HepG2 (cell line): ENCODE measurements around the gene CNN3. TPM values are rescaled to one million over a fixed set of nuclear protein-coding genes. Genes with fewer than 3 reads are reported as not detected.

Source experiments
- CREB1 ChIP-seq, 2 experiments: fragments of 450-650 bp in 1 of 2; IDR thresholded peaks; 2 replicates each; pipeline ENCODE4 v1.6.1; 2016 to 2017; ENCODE audit warnings: control low read depth in 1 of 2, mild to moderate bottlenecking in 1 of 2, missing compliant biosample characterization in 1 of 2, missing genetic modification characterization in 1 of 2
- FOXM1 ChIP-seq: sonication (generic); formaldehyde crosslinking; IDR thresholded peaks from 2 replicates; pipeline ENCODE4 v1.5.0; 2020; ENCODE audit warnings: missing genetic modification reagents
- KAT7 ChIP-seq: IDR thresholded peaks from 2 replicates; pipeline ENCODE4 v1.6.1; 2018; ENCODE audit warnings: borderline replicate concordance, missing compliant biosample characterization
- SALL1 ChIP-seq: sonication (generic); formaldehyde crosslinking; IDR thresholded peaks from 2 replicates; pipeline ENCODE4 v1.8.0; 2022; ENCODE audit warnings: mild to moderate bottlenecking, missing genetic modification reagents
- SKI ChIP-seq: fragments of 450-650 bp; IDR thresholded peaks from one replicate; pipeline ENCODE4 v1.6.1; 2018; ENCODE audit warnings: mild to moderate bottlenecking; ENCODE audit not compliant: partially characterized antibody
- ZNF337 ChIP-seq: sonication (generic); formaldehyde crosslinking; IDR thresholded peaks from 2 replicates; pipeline ENCODE4 v1.5.1; 2020; ENCODE audit warnings: missing genetic modification reagents, low read depth, mild to moderate bottlenecking, borderline replicate concordance
- ZNF547 ChIP-seq: sonication (generic); formaldehyde crosslinking; IDR thresholded peaks from 2 replicates; pipeline ENCODE4 v1.5.1; 2020; ENCODE audit warnings: mild to moderate bottlenecking, missing genetic modification reagents
- ZNF775 ChIP-seq: sonication (generic); formaldehyde crosslinking; IDR thresholded peaks from 2 replicates; pipeline ENCODE4 v1.4.0; 2020; ENCODE audit warnings: missing genetic modification reagents, mild to moderate bottlenecking, moderate library complexity, borderline replicate concordance
- polyA plus RNA-seq, 8 experiments: library from polyadenylated mRNA; depleted of rRNA in 3 of 8; stranded (reverse) in 7 of 8; unstranded in 1 of 8; fragments of >200 nt; fragmentation: Illumina TruSeq in 4 of 8; extraction: Trizol in 4 of 8; gene quantifications; 2 replicates each; pipeline versions ENCODE4 v1.2.1 to v1.2.3, GENCODE V29; 2011 to 2016; ENCODE audit warnings: low read depth in 4 of 8, missing spikeins in 1 of 8, mixed read lengths in 1 of 8; ENCODE audit not compliant: insufficient read depth in 1 of 8
- total RNA-seq, 5 experiments: library from RNA; depleted of rRNA; stranded (reverse); fragments of >200 nt; fragmentation: Illumina TruSeq; extraction: Trizol; gene quantifications; 2 replicates each; pipeline ENCODE4 v1.2.3, GENCODE V29; 2016; ENCODE audit warnings: low read depth in 1 of 5
- TF ChIP-seq, protein P1 (sequence below): sonication (generic); formaldehyde crosslinking; IDR thresholded peaks from 2 replicates; pipeline ENCODE4 v1.5.0; 2020; ENCODE audit warnings: missing genetic modification reagents
- TF ChIP-seq, protein P2 (sequence below): IDR thresholded peaks from 2 replicates; pipeline ENCODE4 v1.6.1; 2016; ENCODE audit warnings: low read depth
- TF ChIP-seq, protein P3 (sequence below): sonication (generic); formaldehyde crosslinking; IDR thresholded peaks from 2 replicates; pipeline ENCODE4 v1.4.0; 2020; ENCODE audit warnings: missing genetic modification reagents, borderline replicate concordance
- TF ChIP-seq, protein P4 (sequence below): sonication (generic); formaldehyde crosslinking; IDR thresholded peaks from 2 replicates; pipeline ENCODE4 v1.5.0; 2020; ENCODE audit warnings: mild to moderate bottlenecking, missing genetic modification reagents, borderline replicate concordance
- TF ChIP-seq, protein P5 (sequence below): sonication (generic); formaldehyde crosslinking; IDR thresholded peaks from 2 replicates; pipeline ENCODE4 v1.8.1; 2022; ENCODE audit warnings: mild to moderate bottlenecking, missing genetic modification reagents

Gene CNN3
- total and polyA plus RNA-seq, 2 of the 13 experiments (the other 11 are each of a cell fraction or from before 2014, with no cell fraction given): 113 to 223 TPM

DNA sequence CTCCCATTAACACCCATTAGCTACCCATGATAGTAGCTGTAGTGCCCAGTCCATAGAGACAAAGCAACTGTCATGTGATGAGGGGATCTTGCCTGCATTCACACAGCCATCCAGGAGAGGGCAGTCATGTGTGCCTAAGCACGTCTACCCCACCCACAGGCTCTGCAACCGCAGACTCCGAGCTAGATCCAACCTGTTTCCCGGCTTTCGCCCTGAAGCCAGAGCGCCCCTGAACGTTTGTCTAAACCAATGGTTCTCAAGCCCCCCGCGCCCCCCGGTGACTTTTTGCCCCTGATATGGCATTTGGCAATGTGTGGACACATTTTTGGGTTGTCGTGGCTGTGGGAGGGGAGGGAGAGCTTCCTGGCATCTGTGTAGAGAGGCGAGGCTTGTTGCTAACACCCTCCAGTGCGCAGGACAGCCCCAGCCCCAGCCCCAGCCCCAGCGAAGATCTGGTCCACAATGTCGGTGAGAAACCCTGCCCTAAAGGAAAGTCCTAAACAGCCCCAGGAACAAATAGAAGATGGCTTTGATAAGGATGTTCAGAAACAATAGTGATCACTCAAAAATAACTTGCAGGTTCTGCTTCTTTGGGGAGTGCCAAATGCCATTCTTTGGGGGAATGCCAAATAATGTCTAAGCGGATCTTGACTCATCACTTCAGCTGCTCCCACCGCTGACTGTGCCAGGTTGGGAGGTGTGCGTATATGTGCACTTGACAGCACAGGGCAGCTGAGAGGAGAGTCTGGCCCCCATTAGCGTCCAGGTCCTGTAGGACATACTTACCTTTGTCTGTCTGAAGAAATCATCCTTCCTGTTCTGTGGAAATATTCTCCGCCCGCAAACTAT, 72.2 kb downstream of the CNN3 start (continued):
- TF ChIP-seq, protein P1, sequence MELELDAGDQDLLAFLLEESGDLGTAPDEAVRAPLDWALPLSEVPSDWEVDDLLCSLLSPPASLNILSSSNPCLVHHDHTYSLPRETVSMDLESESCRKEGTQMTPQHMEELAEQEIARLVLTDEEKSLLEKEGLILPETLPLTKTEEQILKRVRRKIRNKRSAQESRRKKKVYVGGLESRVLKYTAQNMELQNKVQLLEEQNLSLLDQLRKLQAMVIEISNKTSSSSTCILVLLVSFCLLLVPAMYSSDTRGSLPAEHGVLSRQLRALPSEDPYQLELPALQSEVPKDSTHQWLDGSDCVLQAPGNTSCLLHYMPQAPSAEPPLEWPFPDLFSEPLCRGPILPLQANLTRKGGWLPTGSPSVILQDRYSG (CRISPR knock-in tag): no peak
- TF ChIP-seq, protein P2, sequence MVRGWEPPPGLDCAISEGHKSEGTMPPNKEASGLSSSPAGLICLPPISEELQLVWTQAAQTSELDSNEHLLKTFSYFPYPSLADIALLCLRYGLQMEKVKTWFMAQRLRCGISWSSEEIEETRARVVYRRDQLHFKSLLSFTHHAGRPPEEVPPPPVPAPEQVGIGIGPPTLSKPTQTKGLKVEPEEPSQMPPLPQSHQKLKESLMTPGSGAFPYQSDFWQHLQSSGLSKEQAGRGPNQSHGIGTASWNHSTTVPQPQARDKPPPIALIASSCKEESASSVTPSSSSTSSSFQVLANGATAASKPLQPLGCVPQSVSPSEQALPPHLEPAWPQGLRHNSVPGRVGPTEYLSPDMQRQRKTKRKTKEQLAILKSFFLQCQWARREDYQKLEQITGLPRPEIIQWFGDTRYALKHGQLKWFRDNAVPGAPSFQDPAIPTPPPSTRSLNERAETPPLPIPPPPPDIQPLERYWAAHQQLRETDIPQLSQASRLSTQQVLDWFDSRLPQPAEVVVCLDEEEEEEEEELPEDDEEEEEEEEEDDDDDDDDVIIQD: 0 out of 2 replicates have a peak, but pooled peaks have one; percentile 20
- TF ChIP-seq ZNF337 (CRISPR knock-in tag) (no peak), ZNF547 (CRISPR knock-in tag) (no peak), SALL1 (CRISPR knock-in tag) (peak; percentile 70), ZNF775 (CRISPR knock-in tag) (no peak), KAT7 (CRISPR knock-in tag) (no peak), FOXM1 (CRISPR knock-in tag) (no peak), SKI (no peak), CREB1 (IDR thresholded peaks at IDR 0.05) (no peak), CREB1 (CRISPR knock-in tag; IDR thresholded peaks at IDR 0.05) (no peak)
- TF ChIP-seq, protein P3, sequence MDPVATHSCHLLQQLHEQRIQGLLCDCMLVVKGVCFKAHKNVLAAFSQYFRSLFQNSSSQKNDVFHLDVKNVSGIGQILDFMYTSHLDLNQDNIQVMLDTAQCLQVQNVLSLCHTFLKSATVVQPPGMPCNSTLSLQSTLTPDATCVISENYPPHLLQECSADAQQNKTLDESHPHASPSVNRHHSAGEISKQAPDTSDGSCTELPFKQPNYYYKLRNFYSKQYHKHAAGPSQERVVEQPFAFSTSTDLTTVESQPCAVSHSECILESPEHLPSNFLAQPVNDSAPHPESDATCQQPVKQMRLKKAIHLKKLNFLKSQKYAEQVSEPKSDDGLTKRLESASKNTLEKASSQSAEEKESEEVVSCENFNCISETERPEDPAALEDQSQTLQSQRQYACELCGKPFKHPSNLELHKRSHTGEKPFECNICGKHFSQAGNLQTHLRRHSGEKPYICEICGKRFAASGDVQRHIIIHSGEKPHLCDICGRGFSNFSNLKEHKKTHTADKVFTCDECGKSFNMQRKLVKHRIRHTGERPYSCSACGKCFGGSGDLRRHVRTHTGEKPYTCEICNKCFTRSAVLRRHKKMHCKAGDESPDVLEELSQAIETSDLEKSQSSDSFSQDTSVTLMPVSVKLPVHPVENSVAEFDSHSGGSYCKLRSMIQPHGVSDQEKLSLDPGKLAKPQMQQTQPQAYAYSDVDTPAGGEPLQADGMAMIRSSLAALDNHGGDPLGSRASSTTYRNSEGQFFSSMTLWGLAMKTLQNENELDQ (CRISPR knock-in tag): no peak
- TF ChIP-seq, protein P4, sequence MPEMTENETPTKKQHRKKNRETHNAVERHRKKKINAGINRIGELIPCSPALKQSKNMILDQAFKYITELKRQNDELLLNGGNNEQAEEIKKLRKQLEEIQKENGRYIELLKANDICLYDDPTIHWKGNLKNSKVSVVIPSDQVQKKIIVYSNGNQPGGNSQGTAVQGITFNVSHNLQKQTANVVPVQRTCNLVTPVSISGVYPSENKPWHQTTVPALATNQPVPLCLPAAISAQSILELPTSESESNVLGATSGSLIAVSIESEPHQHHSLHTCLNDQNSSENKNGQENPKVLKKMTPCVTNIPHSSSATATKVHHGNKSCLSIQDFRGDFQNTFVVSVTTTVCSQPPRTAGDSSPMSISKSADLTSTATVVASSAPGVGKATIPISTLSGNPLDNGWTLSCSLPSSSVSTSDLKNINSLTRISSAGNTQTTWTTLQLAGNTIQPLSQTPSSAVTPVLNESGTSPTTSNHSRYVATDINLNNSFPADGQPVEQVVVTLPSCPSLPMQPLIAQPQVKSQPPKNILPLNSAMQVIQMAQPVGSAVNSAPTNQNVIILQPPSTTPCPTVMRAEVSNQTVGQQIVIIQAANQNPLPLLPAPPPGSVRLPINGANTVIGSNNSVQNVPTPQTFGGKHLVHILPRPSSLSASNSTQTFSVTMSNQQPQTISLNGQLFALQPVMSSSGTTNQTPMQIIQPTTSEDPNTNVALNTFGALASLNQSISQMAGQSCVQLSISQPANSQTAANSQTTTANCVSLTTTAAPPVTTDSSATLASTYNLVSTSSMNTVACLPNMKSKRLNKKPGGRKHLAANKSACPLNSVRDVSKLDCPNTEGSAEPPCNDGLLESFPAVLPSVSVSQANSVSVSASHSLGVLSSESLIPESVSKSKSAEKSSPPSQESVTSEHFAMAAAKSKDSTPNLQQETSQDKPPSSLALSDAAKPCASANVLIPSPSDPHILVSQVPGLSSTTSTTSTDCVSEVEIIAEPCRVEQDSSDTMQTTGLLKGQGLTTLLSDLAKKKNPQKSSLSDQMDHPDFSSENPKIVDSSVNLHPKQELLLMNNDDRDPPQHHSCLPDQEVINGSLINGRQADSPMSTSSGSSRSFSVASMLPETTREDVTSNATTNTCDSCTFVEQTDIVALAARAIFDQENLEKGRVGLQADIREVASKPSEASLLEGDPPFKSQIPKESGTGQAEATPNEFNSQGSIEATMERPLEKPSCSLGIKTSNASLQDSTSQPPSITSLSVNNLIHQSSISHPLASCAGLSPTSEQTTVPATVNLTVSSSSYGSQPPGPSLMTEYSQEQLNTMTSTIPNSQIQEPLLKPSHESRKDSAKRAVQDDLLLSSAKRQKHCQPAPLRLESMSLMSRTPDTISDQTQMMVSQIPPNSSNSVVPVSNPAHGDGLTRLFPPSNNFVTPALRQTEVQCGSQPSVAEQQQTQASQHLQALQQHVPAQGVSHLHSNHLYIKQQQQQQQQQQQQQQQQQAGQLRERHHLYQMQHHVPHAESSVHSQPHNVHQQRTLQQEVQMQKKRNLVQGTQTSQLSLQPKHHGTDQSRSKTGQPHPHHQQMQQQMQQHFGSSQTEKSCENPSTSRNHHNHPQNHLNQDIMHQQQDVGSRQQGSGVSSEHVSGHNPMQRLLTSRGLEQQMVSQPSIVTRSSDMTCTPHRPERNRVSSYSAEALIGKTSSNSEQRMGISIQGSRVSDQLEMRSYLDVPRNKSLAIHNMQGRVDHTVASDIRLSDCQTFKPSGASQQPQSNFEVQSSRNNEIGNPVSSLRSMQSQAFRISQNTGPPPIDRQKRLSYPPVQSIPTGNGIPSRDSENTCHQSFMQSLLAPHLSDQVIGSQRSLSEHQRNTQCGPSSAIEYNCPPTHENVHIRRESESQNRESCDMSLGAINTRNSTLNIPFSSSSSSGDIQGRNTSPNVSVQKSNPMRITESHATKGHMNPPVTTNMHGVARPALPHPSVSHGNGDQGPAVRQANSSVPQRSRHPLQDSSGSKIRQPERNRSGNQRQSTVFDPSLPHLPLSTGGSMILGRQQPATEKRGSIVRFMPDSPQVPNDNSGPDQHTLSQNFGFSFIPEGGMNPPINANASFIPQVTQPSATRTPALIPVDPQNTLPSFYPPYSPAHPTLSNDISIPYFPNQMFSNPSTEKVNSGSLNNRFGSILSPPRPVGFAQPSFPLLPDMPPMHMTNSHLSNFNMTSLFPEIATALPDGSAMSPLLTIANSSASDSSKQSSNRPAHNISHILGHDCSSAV: no peak
- TF ChIP-seq, protein P5, sequence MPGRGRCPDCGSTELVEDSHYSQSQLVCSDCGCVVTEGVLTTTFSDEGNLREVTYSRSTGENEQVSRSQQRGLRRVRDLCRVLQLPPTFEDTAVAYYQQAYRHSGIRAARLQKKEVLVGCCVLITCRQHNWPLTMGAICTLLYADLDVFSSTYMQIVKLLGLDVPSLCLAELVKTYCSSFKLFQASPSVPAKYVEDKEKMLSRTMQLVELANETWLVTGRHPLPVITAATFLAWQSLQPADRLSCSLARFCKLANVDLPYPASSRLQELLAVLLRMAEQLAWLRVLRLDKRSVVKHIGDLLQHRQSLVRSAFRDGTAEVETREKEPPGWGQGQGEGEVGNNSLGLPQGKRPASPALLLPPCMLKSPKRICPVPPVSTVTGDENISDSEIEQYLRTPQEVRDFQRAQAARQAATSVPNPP (CRISPR knock-in tag): no peak
